Smooth muscle cell of the coronary artery (primary cell): ENCODE measurements around the gene KCND2. TPM values are rescaled to one million over a fixed set of nuclear protein-coding genes. Genes with fewer than 3 reads are reported as not detected.

ENCODE experiments used
- total RNA-seq: library from RNA; depleted of rRNA; stranded (reverse); fragments of >200 nt; gene quantifications from 2 replicates; pipeline ENCODE4 v1.2.3, GENCODE V29; 2014; ENCODE audit warnings: low replicate concordance

The KCND2 gene
- 0.90 and 21.8 TPM in 2 replicates for total RNA-seq

DNA sequence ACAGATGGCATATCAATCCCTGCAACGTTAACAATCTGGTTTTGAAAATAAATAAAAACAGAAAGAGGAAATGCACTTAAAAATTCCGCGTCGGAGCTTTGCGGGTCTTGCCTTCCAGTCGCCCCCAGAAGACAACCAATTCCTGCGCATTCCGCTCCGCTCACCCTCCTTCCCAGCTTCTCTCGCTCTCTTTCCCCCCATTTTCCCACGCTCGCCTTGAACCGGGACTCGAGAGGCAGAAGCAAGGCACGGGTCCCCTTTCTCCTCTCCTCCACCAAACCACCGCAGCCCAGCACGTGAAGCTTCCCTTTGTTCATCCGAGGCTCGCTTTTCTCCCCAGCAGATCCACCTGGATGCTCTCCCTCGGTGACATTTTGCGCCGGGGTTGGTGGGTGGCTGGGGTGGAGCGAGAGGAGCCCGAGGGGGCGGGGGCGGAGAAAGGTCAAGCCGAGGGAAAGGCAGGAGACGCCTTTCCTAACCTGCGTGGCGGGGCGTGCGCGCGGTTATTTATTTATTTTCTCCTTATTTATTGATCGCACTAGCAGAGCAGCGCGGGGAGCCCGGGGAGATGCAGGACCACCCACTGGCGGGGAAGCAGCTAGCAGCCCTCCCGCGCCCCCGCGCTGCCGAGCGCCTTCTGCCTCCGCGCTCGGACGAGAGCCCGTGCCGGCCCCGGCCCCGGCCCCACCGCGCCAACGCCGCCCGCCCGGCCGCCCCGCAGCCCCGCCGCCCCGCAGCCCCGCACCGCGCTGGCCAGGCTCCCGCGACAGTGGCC lies at the start of gene KCND2:
Gene KCND2 (plus strand): TSS at position 475 of the 775 bp plus-strand sequence.

